Measurements from ENCODE around the gene SLC22A25.

DNA sequence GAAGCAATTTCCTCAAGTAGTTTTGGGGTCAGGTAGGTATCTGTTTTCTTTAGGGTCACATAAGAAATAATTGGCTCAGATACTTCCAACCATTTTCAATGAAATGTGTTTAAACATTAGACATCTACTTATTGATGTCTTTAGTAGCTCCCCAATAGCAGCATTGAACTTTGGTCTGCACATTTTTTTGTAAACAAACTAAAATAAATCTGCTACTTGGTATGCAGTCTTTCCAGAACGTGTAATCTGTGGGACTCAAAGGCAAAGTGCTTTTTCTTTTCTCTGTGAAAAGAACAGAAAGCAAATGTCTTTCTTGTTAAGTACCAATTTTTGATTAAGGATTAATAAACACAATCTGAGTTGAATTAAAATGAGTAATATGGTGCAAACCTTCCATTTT lies 13.6 kb downstream of the SLC22A25 start:
- TF ChIP-seq, protein P1, sequence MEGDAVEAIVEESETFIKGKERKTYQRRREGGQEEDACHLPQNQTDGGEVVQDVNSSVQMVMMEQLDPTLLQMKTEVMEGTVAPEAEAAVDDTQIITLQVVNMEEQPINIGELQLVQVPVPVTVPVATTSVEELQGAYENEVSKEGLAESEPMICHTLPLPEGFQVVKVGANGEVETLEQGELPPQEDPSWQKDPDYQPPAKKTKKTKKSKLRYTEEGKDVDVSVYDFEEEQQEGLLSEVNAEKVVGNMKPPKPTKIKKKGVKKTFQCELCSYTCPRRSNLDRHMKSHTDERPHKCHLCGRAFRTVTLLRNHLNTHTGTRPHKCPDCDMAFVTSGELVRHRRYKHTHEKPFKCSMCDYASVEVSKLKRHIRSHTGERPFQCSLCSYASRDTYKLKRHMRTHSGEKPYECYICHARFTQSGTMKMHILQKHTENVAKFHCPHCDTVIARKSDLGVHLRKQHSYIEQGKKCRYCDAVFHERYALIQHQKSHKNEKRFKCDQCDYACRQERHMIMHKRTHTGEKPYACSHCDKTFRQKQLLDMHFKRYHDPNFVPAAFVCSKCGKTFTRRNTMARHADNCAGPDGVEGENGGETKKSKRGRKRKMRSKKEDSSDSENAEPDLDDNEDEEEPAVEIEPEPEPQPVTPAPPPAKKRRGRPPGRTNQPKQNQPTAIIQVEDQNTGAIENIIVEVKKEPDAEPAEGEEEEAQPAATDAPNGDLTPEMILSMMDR (IDR thresholded peaks at IDR 0.05; ENCODE audit: poor library complexity), result no peak
- TF ChIP-seq EZH2 (IDR thresholded peaks at IDR 0.05; ENCODE audit: borderline replicate concordance) (no peak), EZH2phosphoT487 (IDR thresholded peaks at IDR 0.05; ENCODE audit: low read depth, severe bottlenecking, unreplicated experiment) (no peak)
